ENCODE measurements around the gene STXBP4. TPM values are rescaled to one million over a fixed set of nuclear protein-coding genes. Genes with fewer than 3 reads are reported as not detected.

The STXBP4 gene
- total RNA-seq, 1 donor from 2014 or later: 2.1 TPM

DNA sequence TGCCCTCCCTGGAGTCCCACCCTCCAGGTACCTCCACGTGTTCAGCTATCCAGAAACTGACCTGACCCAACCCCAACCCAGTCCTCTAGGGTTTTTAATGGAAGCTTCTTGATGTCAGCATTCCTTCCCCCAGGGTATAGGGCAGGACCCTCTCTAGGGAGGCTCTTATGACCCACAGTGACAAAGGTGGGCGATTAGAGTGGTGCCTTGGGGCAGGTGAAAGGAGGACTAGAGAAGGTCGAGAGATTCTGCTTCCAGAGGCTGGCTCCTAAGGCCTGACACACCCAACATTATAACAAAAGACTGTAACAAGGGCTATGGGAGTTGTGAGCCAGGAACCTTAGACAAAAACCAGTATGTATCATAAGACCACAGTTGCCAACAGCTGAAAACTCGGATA, 17.3 kb upstream of the STXBP4 start:
- no peaks in the 10 kb centered on the region for H3K27me3 ChIP-seq (ENCODE audit: control insufficient read depth, insufficient read depth, low read length)
- FAIRE-seq (no peak), DNase-seq (ENCODE audit: low read depth) (no peak)
- H3K4me3 ChIP-seq (ENCODE audit: low read depth, low read length): no peak overlapping the region
- TF ChIP-seq, protein P1, sequence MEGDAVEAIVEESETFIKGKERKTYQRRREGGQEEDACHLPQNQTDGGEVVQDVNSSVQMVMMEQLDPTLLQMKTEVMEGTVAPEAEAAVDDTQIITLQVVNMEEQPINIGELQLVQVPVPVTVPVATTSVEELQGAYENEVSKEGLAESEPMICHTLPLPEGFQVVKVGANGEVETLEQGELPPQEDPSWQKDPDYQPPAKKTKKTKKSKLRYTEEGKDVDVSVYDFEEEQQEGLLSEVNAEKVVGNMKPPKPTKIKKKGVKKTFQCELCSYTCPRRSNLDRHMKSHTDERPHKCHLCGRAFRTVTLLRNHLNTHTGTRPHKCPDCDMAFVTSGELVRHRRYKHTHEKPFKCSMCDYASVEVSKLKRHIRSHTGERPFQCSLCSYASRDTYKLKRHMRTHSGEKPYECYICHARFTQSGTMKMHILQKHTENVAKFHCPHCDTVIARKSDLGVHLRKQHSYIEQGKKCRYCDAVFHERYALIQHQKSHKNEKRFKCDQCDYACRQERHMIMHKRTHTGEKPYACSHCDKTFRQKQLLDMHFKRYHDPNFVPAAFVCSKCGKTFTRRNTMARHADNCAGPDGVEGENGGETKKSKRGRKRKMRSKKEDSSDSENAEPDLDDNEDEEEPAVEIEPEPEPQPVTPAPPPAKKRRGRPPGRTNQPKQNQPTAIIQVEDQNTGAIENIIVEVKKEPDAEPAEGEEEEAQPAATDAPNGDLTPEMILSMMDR (IDR thresholded peaks at IDR 0.05; ENCODE audit: insufficient read depth, low read length, severe bottlenecking): no peak
- H3K36me3 ChIP-seq (ENCODE audit: control insufficient read depth, insufficient read depth, low read length): peaks cover 13% of the 10 kb centered on the region

DNA sequence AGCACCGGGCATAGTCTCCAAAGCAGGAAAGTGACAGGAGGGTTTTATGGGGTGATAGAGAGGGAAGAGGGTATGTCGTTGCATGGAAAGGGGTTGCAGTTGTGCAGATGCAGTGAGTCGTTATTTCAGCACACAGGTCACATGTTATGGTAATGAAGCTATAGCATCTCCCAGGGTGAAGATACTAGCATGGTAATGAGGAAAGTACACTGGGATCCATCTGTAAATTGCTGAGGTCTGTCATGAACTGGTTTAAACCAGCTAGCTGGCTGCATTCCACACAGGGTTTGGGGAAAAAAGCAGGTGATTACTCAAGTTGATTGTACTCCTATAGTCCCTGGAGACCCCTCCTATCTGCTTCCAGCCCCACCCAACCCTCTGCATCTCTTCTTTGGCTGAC, 11.8 kb upstream of the STXBP4 start:
- DNase-seq (ENCODE audit: low read depth) (no peak), FAIRE-seq (no peak)
- Histone ChIP-seq H3K4me3 (ENCODE audit: low read depth, low read length) (no peak overlapping the region), H3K36me3 (ENCODE audit: control insufficient read depth, insufficient read depth, low read length) (peaks cover 8% of the 10 kb centered on the region), H3K27me3 (ENCODE audit: control insufficient read depth, insufficient read depth, low read length) (no peaks in the 10 kb centered on the region)
- TF ChIP-seq, protein P1 (IDR thresholded peaks at IDR 0.05; ENCODE audit: insufficient read depth, low read length, severe bottlenecking): no peak

DNA sequence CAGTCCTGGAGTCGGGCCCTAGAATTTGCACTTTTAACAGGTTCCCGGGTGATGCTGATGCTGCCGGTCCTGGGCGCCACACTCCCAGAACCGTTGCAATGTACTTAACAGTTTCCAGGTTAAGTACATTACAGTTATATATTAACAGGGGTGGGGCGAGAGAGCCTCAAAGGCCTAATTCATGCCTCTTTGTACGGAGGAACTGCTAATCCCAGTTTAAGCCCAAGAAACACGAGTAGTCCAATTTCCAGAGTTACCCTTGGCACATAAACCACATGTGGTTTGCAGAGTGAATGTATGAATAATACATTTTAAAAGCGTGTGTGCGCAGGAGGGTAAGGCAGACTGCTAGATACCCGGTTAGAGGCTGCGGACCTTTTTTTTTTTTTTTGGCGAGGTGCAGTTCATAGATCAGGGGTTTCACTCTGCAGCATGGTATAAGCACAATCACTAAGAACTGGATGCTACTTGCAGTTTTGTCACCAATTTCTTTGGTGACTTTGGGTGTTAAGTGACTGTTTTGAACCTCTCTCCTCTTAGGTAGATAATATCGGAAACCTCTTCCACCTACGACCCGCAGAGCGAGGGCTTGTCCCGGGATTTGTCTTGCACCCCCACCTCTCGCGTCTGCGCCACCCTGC, 824 bp upstream of the STXBP4 start:
- DNase-seq (ENCODE audit: low read depth) (peak; percentile 33), FAIRE-seq (no peak)
- no peaks in the 10 kb centered on the region for H3K36me3 ChIP-seq (ENCODE audit: control insufficient read depth, insufficient read depth, low read length)
- TF ChIP-seq, protein P1 (IDR thresholded peaks at IDR 0.05; ENCODE audit: insufficient read depth, low read length, severe bottlenecking): peak; percentile 57
- H3K4me3 ChIP-seq (ENCODE audit: low read depth, low read length): peak overlapping the region; percentile 66
- H3K27me3 ChIP-seq (ENCODE audit: control insufficient read depth, insufficient read depth, low read length): no peaks in the 10 kb centered on the region

DNA sequence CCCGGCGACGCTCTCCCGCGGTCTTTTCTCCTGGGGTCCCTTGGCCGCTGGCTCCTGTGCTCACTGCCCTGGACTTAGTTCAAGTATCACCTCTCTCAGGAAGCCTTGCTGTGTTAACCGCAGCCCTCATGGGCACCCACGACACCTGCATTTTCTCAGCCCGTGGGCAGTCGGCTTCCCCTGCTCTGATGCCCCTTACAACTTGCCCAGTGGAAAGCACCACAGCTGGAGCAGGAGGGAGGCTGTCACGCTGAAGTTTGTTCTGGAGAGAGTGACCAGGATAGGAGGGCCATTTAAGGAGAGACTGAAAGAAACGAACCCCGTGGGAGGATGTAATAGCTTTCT, 395 bp downstream of the STXBP4 start:
- H3K36me3 ChIP-seq (ENCODE audit: control insufficient read depth, insufficient read depth, low read length): no peaks in the 10 kb centered on the region
- H3K27me3 ChIP-seq (ENCODE audit: control insufficient read depth, insufficient read depth, low read length): no peaks in the 10 kb centered on the region
- FAIRE-seq (no peak), DNase-seq (ENCODE audit: low read depth) (peak; percentile 30)
- TF ChIP-seq, protein P1 (IDR thresholded peaks at IDR 0.05; ENCODE audit: insufficient read depth, low read length, severe bottlenecking): no peak
- H3K4me3 ChIP-seq (ENCODE audit: low read depth, low read length): peak overlapping the region; percentile 66

DNA sequence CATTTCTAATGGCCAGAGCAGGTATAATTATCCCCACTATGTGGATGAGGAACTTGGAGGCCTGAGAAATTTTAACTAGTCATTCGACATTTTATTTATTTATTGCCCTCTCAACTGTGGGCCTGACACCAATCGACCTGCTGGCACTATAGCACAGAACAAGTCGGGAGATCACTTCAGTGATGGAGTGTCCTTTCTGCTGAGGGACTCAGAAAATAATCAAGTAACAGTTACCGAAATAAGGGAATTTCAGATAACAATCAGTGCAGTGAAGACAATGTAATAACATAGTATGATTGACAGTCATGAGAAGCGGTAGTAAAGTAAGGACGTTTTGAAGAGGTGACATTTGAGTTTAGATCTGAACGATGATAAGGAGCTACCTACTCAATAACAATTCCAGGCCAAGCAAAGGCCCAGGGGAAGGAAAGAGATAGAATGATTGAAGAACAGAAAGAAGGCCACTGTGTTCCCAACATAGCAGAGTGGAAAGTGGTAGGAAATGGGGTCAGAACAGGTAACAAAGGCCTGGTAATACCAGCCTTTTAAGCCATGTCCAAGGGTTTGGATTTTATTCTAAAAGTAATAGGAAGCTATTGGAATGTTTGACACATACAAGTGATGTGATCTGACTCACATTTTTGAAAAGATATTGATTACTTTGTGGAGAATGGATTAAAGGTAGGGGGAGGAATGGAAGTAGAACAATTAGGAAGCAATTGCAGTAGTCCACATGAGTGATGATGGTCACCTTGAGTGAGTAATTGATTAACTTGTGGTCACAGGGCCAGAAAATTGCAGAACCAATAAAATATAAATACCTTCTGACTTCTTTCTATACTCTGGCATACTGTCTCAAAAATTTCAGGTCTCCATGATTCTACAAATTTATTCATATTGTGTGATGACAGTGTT, 1.4 kb downstream of the STXBP4 start:
- H3K4me3 ChIP-seq (ENCODE audit: low read depth, low read length): peak overlapping the region; percentile 66
- FAIRE-seq: no peak

More for the DNA sequence above, 1.4 kb downstream of the STXBP4 start:
- DNase-seq (ENCODE audit: low read depth): no peak
- TF ChIP-seq, protein P1 (IDR thresholded peaks at IDR 0.05; ENCODE audit: insufficient read depth, low read length, severe bottlenecking): no peak
- H3K27me3 ChIP-seq (ENCODE audit: control insufficient read depth, insufficient read depth, low read length): no peaks in the 10 kb centered on the region
- no peaks in the 10 kb centered on the region for H3K36me3 ChIP-seq (ENCODE audit: control insufficient read depth, insufficient read depth, low read length)
